ENCODE data around the gene ANKRD34A.

ANKRD34A gene

DNA sequence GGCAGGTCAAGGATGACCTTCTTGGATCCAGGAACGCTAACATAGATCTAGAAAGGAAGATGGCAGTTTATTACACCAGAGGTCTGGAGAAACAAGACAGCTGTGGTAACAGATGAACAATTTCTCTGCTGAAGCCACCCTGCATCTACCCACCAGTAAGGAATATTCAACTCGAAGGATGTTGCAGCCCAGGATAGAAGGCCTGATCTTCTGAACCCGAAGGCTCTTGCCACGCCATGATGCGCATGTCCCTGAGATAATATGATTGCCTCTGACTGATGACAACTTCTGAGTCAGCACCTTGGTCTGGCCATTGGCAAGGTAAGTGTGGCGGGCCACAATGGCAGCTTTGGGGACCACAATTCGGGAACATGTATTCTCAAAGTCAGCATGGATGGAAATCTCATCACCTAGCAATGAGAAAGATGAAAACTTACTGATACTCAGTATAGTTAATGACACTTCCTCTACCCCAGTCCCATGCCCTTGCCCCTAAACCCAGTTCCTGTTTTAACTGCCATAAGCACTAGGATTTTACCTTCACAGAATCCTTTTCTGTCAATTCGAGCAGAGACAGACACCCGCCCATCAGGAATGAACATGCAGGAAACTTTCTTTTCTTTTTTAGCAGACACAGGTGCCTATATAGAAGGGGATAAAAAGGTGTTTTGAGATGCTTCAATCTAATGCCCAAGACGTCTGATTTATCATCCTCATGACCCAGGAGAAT lies 30.2 kb upstream of the ANKRD34A start:
- peaks cover 51% of the 10 kb centered on the region for H3K4me1 Mint-ChIP-seq (ENCODE audit: low read depth)
- H3K27me3 Mint-ChIP-seq (ENCODE audit: low read depth) = no peaks in the 10 kb centered on the region
- peak overlapping the region; percentile 98 for H3K4me3 Mint-ChIP-seq
- H3K9me3 Mint-ChIP-seq = no peaks in the 10 kb centered on the region
- H3K27ac Mint-ChIP-seq = peak overlapping the region; percentile 99
- H3K36me3 Mint-ChIP-seq (ENCODE audit: low read depth) = peaks cover 49% of the 10 kb centered on the region

DNA sequence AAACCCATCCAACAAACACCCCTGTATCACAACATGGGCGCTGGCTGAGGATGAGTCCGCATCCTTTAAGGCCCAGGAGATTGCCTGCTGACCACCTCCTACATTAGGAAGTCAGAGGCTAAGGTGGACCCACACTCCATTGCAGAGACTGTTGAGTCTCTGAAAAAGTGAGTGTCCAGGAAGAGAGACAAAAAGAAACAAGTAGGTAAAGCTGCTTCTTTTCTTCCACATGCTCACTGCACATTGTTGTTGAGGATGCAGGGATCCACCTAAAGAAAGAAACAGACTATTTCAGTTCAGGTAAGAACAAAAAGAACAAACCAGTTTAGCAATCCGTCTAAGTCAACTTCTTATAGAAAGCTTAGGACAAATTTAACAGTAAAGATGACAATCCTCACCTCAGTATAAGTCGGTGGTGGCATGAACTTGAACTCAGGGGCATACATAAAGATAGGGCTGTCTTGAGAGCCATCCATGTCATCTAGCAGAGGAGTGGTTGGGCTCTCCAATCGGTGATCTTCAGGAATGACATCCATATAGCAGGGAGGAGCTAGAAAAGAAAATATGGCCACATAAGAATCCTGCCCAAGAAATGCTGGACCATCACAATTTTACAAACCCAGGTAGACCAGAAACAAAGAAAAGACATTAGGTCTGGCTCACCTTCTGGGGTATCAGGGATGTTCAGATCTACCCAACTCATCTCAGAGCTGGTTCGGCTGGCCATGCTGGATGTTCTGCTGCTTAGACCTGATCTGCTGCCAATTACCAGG lies 29.4 kb upstream of the ANKRD34A start:
- Mint-ChIP-seq H3K9me3 (no peaks in the 10 kb centered on the region), H3K4me1 (ENCODE audit: low read depth) (peaks cover 45% of the 10 kb centered on the region), H3K27me3 (ENCODE audit: low read depth) (no peaks in the 10 kb centered on the region), H3K4me3 (peak overlapping the region; percentile 98), H3K27ac (peak overlapping the region; percentile 99), H3K36me3 (ENCODE audit: low read depth) (peaks cover 49% of the 10 kb centered on the region)

DNA sequence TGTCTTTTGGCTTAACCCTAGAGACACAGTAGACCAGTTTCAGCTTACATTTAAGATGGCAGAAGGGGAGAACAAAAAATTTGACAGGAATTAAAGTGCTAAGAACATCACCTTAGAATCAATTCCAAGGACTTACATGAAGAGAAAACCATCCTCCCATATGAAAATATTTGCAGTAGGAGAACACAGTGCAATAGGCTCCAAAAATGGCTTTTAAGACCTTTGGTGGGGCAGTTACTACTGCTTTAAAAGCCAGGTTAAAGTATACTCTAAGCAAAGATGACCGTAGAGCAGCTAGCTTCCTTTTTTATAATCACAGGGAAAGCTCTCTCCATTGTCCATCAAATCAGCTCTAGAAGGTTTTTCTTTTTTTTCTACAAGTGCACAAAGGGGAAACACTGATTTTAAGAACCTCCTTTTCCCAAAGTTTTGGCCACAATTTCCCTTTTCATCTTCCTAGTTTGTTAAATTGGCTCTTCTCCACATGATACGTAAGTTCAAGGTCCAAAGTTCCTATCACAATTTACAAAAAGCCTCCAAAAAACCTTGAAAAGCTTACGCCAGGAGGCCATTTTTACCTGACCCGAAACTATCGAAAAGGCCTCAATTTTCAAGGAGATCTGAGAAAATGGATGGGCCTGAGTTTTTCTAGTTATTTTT lies 28.7 kb upstream of the ANKRD34A start:
- peak overlapping the region; percentile 50 for H3K27ac Mint-ChIP-seq
- H3K36me3 Mint-ChIP-seq (ENCODE audit: low read depth) = peaks cover 49% of the 10 kb centered on the region
- H3K4me3 Mint-ChIP-seq = peak overlapping the region; percentile 98
- H3K4me1 Mint-ChIP-seq (ENCODE audit: low read depth) = peaks cover 43% of the 10 kb centered on the region
- H3K27me3 Mint-ChIP-seq (ENCODE audit: low read depth) = no peaks in the 10 kb centered on the region
- H3K9me3 Mint-ChIP-seq = no peaks in the 10 kb centered on the region

DNA sequence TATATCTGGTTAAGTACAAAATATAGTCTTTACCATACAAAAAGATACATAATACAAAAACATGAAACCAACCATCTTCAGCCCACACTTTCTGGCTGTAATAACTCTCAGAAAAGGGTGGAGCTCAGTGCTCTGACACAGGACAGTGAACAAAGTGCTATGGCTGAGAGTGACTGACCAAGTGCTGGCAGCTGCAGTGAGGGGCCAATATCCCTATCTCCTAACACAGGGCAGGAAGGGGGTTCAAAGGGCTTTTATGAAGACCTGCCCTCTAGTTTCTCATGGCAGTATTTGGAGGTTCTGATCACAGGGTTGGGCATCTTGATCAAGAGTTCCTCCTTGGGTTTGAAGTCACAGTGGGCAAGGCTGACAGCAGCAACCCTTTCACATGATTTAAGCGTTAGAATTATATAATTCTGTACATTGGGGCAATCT lies 28.1 kb upstream of the ANKRD34A start:
- Mint-ChIP-seq H3K27ac (peak overlapping the region; percentile 50), H3K4me3 (peak overlapping the region; percentile 98), H3K27me3 (ENCODE audit: low read depth) (no peaks in the 10 kb centered on the region), H3K4me1 (ENCODE audit: low read depth) (peaks cover 39% of the 10 kb centered on the region), H3K9me3 (no peaks in the 10 kb centered on the region), H3K36me3 (ENCODE audit: low read depth) (peaks cover 49% of the 10 kb centered on the region)

DNA sequence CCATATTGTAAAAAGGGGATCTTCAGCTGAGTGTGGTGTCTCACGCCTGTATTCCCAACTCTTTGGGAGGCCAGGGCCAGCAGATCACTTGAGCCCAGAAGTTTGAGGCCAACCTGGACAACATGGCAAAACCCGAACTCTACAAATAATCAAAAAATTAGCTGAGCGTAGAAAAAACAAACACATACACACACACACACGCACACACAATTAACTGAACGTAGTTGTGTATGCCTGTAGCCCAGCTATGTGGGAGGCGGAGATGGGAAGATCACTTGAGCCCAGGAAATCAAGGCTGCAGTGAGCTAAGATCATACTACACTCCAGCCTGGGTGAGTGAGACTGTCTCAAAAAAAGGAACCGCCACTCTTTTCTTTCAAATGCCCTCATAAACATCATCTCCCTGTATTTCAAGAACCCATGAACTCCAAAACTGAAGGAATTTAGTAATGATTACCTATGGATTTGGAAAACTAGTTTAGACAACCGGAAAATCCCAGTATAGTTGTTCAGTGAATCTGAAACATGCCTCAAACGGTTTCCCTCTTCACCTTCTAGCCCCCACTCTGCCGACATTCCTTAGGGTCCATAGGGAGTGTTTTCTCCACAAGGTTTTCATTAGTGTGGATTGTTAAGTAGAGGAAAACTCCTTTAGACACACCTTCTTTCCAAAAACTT lies 27.5 kb upstream of the ANKRD34A start:
- H3K4me1 Mint-ChIP-seq (ENCODE audit: low read depth) = peaks cover 37% of the 10 kb centered on the region
- H3K9me3 Mint-ChIP-seq = no peaks in the 10 kb centered on the region
- peak overlapping the region; percentile 98 for H3K4me3 Mint-ChIP-seq
- peaks cover 49% of the 10 kb centered on the region for H3K36me3 Mint-ChIP-seq (ENCODE audit: low read depth)
- H3K27me3 Mint-ChIP-seq (ENCODE audit: low read depth) = no peaks in the 10 kb centered on the region
- H3K27ac Mint-ChIP-seq = no peak overlapping the region

DNA sequence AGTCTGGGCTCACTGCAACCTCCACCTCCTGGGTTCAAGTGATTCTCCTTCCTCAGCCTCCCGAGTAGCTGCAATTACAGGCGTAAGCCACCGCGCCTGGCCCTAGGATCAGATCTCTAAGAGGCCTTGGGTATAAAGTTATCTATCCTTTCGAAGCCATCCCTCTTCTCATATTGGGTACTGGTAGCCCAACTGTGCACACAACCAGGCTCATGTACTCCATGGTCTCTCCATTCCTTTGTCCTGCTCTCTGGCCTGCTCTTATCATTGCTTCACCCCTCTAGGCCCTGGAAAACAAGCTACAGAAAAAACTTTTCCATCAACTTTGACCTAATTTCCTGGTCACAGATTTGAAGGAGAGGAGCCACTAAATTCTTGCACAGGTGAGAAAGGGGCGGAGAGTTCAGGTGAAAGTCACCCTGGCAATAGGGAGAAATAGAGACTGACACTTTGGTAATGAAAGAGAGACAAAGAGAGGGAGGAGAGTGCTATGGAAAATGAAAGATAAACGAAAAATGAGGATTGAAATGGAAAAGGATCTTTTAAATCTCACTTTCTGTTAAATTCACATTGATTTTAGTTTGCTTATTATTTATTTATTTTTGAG lies 26.0 kb upstream of the ANKRD34A start:
- no peaks in the 10 kb centered on the region for H3K9me3 Mint-ChIP-seq
- H3K27me3 Mint-ChIP-seq (ENCODE audit: low read depth) = no peaks in the 10 kb centered on the region
- H3K4me3 Mint-ChIP-seq = no peak overlapping the region
- peaks cover 39% of the 10 kb centered on the region for H3K36me3 Mint-ChIP-seq (ENCODE audit: low read depth)
- H3K27ac Mint-ChIP-seq = peak overlapping the region; percentile 69
- peaks cover 44% of the 10 kb centered on the region for H3K4me1 Mint-ChIP-seq (ENCODE audit: low read depth)

DNA sequence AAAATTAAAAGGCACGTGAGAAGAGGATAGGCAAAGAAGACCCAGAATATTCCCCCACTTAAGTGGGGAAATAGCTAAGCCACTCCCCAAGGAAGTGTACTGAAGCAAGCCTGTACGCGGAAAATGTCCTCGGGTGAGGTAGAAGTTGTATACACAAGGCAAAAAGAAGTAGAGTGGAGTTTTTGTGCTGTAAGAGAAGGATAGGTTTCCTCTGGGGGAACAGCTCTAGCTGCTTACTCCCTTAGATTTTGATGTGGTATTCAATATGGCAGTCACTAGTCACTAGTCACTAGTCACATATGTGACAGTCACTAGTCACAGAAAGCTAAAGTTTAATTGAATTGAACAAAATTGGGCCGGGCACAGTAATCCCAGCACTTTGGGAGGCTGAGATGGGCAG lies 24.4 kb upstream of the ANKRD34A start:
- H3K4me1 Mint-ChIP-seq (ENCODE audit: low read depth) = peaks cover 55% of the 10 kb centered on the region
- no peaks in the 10 kb centered on the region for H3K27me3 Mint-ChIP-seq (ENCODE audit: low read depth)
- no peak overlapping the region for H3K4me3 Mint-ChIP-seq
- peak overlapping the region; percentile 15 for H3K27ac Mint-ChIP-seq
- H3K36me3 Mint-ChIP-seq (ENCODE audit: low read depth) = peaks cover 23% of the 10 kb centered on the region
- H3K9me3 Mint-ChIP-seq = no peaks in the 10 kb centered on the region

DNA sequence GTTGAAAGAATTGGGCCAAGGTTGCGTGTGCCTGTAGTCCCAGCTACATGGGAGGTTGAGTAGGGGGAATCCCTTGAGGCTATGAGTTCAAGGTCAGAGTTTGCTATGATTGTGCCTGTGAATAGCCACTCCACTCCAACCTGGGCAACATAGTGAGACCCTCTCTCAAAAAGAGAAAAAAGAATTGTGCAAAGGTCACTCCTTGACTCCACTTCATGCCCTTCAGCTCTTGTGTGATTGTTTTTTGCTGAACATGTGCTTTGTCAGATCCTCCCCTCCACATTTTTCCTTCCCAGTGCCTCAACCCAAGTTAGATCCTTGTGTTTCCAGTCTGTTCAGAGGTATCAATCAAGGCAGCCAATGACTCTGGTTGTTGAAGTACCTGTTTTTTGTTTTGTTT lies 23.6 kb upstream of the ANKRD34A start:
- Mint-ChIP-seq H3K4me3 (no peak overlapping the region), H3K4me1 (ENCODE audit: low read depth) (peaks cover 55% of the 10 kb centered on the region)

DNA sequence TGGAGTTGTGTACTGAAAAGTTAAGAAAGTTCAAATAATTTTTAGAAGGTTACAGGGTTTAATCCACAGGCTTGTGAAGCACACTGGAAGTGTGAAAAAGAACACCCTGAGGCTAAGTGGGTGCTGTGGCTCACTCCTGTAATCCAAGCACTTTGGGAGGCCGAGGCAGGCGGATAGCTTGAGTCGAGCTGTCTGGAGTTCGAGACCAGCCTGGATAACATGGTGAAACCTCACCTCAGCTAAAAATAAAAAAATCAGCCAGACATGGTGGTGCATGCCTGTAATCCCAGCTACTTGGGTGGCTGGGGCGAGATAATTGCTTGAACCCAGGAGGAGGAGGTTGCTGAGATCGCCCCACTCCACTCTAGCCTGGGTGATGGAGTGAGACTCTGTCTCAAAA lies 22.2 kb upstream of the ANKRD34A start:
- Mint-ChIP-seq H3K4me1 (ENCODE audit: low read depth) (peaks cover 54% of the 10 kb centered on the region), H3K27me3 (ENCODE audit: low read depth) (no peaks in the 10 kb centered on the region), H3K36me3 (ENCODE audit: low read depth) (peaks cover under 1% of the 10 kb centered on the region), H3K9me3 (no peaks in the 10 kb centered on the region), H3K27ac (no peak overlapping the region), H3K4me3 (no peak overlapping the region)

More for the DNA sequence above, 23.6 kb upstream of the ANKRD34A start:
- Mint-ChIP-seq H3K27ac (peak overlapping the region; percentile 5), H3K36me3 (ENCODE audit: low read depth) (peaks cover 15% of the 10 kb centered on the region), H3K9me3 (no peaks in the 10 kb centered on the region), H3K27me3 (ENCODE audit: low read depth) (no peaks in the 10 kb centered on the region)

DNA sequence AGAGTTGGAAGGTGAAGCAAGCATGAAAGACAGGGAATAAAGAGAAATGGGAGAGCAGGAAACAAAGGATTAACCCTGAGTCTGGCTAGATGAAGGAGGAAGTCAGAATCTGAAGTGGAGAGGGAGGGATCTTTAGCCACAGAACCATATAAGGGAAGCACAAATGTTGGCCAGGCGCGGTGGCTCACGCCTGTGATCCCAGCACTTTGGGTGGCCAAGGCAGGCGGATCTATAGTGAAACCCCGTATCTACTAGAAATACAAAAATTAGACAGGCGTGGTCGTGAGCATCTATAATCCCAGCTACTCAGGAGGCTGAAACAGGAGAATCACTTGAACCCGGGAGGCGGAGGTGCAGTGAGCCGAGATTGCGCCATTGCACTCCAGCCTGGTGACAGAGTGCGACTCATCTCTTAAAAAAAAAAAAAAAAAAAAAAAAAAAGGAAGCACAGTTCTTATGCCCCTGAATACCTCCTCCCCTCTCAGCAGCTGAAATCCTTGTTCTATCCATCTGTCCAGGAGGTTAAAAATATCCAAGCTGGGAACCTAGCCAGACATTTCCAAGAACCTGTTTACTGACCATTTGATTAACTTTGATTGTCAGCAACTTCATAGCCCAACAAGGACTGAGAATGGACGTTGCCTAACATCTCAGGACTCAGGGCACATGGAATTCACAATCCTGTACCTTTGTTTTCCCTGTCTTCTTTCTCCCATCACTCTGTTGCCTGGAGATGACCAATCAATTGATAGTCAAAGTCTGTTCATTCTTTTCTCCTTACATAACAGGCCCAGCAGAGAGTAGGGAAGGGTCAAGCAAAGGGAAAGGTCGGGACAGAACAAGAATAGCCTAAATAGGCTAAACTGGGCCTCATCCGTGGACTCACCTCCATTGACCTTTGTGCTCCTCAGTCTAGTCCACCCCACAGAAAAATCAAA lies 21.4 kb upstream of the ANKRD34A start:
- no peaks in the 10 kb centered on the region for H3K27me3 Mint-ChIP-seq (ENCODE audit: low read depth)
- no peaks in the 10 kb centered on the region for H3K9me3 Mint-ChIP-seq
- peak overlapping the region; percentile 40 for H3K4me3 Mint-ChIP-seq
- no peaks in the 10 kb centered on the region for H3K36me3 Mint-ChIP-seq (ENCODE audit: low read depth)
- H3K27ac Mint-ChIP-seq = peak overlapping the region; percentile 74
- peaks cover 59% of the 10 kb centered on the region for H3K4me1 Mint-ChIP-seq (ENCODE audit: low read depth)

DNA sequence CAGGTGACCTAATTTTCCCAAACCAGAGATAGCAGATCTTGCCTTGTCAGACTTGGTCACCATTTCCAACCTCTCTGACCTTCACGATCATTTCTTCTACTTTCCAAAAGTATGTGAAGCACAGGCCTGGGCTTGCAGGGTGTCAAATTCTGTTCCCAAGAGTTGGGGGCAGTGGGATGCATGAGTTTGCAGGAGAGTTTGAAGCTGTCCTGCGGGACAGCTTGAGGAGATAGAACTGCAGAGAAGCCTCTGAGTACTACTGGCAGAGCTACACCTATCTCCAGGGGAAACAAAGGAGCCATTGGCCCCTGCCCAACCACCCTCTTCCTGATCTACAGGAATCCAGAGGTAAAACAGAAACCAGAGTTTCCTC lies 20.7 kb upstream of the ANKRD34A start:
- Mint-ChIP-seq H3K4me1 (ENCODE audit: low read depth) (peaks cover 56% of the 10 kb centered on the region), H3K27ac (peak overlapping the region; percentile 74), H3K9me3 (no peaks in the 10 kb centered on the region), H3K27me3 (ENCODE audit: low read depth) (no peaks in the 10 kb centered on the region), H3K4me3 (peak overlapping the region; percentile 40), H3K36me3 (ENCODE audit: low read depth) (no peaks in the 10 kb centered on the region)

DNA sequence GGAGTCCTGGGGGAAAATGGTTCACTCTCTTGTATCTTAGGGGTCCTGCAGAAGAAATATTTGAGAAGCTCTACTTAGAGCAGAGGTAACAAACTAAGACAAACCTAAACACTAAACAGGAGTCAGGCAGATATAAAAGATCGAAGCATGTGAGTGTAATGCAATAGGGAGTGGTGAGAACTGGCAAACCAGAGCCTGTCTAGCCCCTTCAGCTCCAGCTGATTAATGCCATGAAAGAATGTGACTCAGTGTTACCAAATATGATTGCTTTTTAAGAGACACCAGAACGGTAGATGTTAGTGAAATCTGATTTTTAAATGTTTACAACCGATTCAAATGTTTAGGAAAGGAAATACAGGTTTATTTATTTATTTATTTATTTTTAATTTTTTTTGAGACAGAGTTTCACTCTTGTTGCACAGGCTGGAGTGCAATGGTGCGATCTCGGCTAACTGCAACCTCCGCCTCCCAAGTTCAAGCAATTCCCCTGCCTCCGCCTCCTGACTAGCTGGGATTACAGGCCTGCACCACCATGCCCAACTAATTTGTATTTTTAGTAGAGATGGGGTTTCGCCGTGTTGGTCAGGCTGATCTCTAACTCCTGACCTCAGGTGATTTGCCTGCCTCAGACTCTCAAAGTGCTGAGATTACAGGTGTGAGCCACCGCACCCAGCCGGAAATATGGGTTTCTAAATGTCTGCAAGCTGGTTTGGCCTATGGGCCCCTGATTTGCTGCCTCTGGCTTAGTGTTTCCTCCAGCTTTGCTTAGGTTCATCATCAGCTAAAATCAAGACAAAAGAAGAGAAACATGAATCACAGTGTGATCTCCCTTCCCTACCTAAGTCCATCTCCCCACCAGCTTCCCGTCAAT lies 19.8 kb upstream of the ANKRD34A start:
- no peaks in the 10 kb centered on the region for H3K27me3 Mint-ChIP-seq (ENCODE audit: low read depth)
- H3K4me3 Mint-ChIP-seq = peak overlapping the region; percentile 40
- H3K9me3 Mint-ChIP-seq = no peaks in the 10 kb centered on the region
- peak overlapping the region; percentile 74 for H3K27ac Mint-ChIP-seq
- no peaks in the 10 kb centered on the region for H3K36me3 Mint-ChIP-seq (ENCODE audit: low read depth)
- H3K4me1 Mint-ChIP-seq (ENCODE audit: low read depth) = peaks cover 56% of the 10 kb centered on the region
